T-helper 17 cell (primary cell): ENCODE measurements around the gene PAQR5. TPM values are rescaled to one million over a fixed set of nuclear protein-coding genes. Genes with fewer than 3 reads are reported as not detected.

Experiments
- ATAC-seq: fragments of 150-1000 bp; cut with Tn5 transposase; 2 replicates; pipeline ENCODE4 v1.10.0; 2021; ENCODE audit warnings: mild to moderate bottlenecking, moderate library complexity
- DNase-seq, 3 donors: peaks; one replicate each; pipeline versions ENCODE4 v3.0.0 to v3.0.0-alpha.2; 2020 to 2021
- H3K9me3 ChIP-seq: one replicate; pipeline ENCODE4 v1.7.0; 2013; ENCODE audit warnings: low read length, mild to moderate bottlenecking; ENCODE audit not compliant: control insufficient read depth, poor library complexity, severe bottlenecking
- H3K27ac Mint-ChIP-seq: one replicate; pipeline ENCODE4 v1.8.0; 2022; ENCODE audit warnings: mild to moderate bottlenecking, moderate library complexity, mixed read lengths
- H3K27me3 Mint-ChIP-seq: one replicate; pipeline ENCODE4 v1.8.0; 2022; ENCODE audit warnings: mixed read lengths
- H3K36me3 Mint-ChIP-seq: one replicate; pipeline ENCODE4 v1.8.0; 2022; ENCODE audit warnings: low read depth, mixed read lengths
- H3K4me1 Mint-ChIP-seq: one replicate; pipeline ENCODE4 v1.8.0; 2022; ENCODE audit warnings: mild to moderate bottlenecking, mixed read lengths
- H3K4me3 Mint-ChIP-seq: one replicate; pipeline ENCODE4 v1.8.0; 2022; ENCODE audit warnings: mild to moderate bottlenecking, moderate library complexity, mixed read lengths
- total RNA-seq, 4 donors: library from RNA in 2 of 4; stranded (reverse) in 2 of 4; gene quantifications; one replicate each; pipeline ENCODE4 v1.2.3 and lab custom pipeline; 2022 to 2026

PAQR5 gene
- total RNA-seq (not detected), total RNA-seq (lab: John Stamatoyannopoulos, UW) (0 to 0.35 reads per million in 2 donors)

DNA sequence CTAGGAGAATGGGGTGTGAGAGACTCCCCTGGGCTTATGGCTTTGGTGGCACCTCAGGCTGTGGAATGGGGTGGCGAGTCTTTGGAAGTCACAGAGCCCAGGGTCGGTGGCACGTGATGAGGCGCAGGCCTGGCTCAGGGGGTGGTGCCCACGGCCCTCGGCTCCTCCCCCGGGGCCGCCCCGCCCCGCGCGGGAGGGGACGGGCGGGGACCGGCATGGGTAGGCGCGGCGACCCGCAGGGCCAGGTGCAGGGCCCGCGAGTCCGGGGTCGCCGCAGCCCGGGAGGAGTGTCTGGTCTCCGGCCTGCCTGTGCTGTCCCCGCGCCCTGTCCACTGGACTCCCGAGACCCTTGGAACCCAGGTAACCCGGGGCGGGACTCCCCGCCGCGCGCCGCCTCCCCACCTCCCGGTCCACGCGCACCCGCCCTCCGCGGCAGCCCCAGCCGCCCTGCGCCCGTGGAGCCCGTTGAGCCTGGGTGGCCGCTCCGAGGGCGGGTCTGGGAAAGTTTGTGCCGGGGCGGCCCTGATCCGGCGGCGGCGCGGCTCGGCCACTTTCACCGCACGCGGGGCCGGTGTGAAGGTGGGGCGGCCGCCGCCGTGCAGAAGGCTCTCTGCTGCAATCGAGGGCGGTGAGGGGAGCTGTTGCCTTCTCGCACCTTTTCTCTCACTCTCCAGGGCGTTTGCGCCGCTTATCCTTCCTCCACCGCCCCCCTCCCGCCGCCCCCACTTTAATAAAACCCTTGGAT lies at the start of gene PAQR5:
PAQR5 (plus strand) TSS at position 216 of the 745 bp plus-strand sequence. CDS start 61,169 bp downstream, outside the sequence.
- DNase-seq (no peak), ATAC-seq (peak; percentile 44)
- no peaks in the 10 kb centered on the region for H3K9me3 ChIP-seq
- Mint-ChIP-seq H3K27me3 (peaks cover 86% of the 10 kb centered on the region), H3K27ac (no peak within 1 kb of the TSS), H3K4me1 (peaks cover 9% of the 10 kb centered on the region), H3K4me3 (peak within 1 kb of the TSS; percentile 77), H3K36me3 (peaks cover 5% of the 10 kb centered on the region)

GRCh38 chr15:69253156-69253555 lies 45.6 kb upstream of the PAQR5 start:
- Mint-ChIP-seq H3K4me1 (no peaks in the 10 kb centered on the region), H3K27me3 (no peaks in the 10 kb centered on the region)

GRCh38 chr15:69265347-69265955 lies 33.3 kb upstream of the PAQR5 start:
- Mint-ChIP-seq H3K4me3 (no peak overlapping the region), H3K27me3 (no peaks in the 10 kb centered on the region), H3K27ac (no peak overlapping the region), H3K36me3 (no peaks in the 10 kb centered on the region), H3K4me1 (peaks cover 2% of the 10 kb centered on the region)
- DNase-seq (no peak), ATAC-seq (no peak)
- no peaks in the 10 kb centered on the region for H3K9me3 ChIP-seq

More at GRCh38 chr15:69253156-69253555, 45.6 kb upstream of the PAQR5 start:
- no peaks in the 10 kb centered on the region for H3K9me3 ChIP-seq
- H3K36me3 Mint-ChIP-seq: no peaks in the 10 kb centered on the region
- ATAC-seq (no peak), DNase-seq (no peak)
- no peak overlapping the region for H3K27ac Mint-ChIP-seq
- no peak overlapping the region for H3K4me3 Mint-ChIP-seq

DNA sequence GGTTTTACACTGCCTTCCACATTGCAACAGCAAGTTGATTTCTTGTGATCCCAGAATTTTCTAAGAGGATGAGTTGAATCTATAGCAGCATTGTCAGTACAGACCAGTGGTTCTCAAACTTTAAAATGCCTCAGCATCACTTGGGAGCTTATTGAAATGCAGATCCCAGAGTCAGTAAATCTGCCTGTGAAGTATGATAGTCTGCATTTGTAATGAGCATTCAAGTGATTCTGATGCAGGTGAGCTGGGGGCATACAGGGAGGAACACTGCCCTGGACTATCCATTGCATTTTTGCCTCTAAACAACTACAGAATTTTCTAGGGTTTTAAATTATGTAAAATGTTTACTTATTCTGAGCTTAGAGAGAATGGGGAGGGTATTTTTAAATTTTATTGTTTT lies 27.5 kb upstream of the PAQR5 start:
- H3K27me3 Mint-ChIP-seq: peaks cover 9% of the 10 kb centered on the region

GRCh38 chr15:69272139-69272538 lies 26.6 kb upstream of the PAQR5 start:
- Mint-ChIP-seq H3K4me3 (no peak overlapping the region), H3K4me1 (no peaks in the 10 kb centered on the region), H3K27ac (no peak overlapping the region), H3K27me3 (peaks cover 18% of the 10 kb centered on the region), H3K36me3 (no peaks in the 10 kb centered on the region)
- H3K9me3 ChIP-seq: no peaks in the 10 kb centered on the region
- DNase-seq (no peak), ATAC-seq (no peak)

More for the DNA sequence above, 27.5 kb upstream of the PAQR5 start:
- H3K4me3 Mint-ChIP-seq: no peak overlapping the region
- no peaks in the 10 kb centered on the region for H3K36me3 Mint-ChIP-seq
- ATAC-seq (no peak), DNase-seq (no peak)
- no peaks in the 10 kb centered on the region for H3K4me1 Mint-ChIP-seq
- H3K27ac Mint-ChIP-seq: no peak overlapping the region
- H3K9me3 ChIP-seq: no peaks in the 10 kb centered on the region

DNA sequence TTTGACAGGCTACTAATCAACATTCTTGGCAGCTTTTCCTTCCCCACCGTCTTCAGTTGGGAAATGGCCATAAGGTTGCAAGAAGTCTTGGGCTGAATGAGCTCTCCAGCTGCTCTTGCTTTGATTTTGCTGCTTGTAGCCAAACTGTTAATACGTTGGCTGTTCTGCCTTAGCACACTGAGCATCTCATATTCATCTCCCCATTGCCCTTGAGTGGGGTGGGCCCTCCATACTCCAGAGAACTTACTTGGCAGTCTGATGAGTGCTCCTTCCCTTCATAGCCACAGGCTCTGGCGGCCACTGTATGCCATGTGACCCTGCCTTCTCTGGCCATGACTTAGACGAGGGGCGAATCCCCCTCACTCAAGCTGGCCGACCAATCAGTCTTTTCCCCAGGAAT lies 25.8 kb upstream of the PAQR5 start:
- Mint-ChIP-seq H3K36me3 (no peaks in the 10 kb centered on the region), H3K27ac (no peak overlapping the region), H3K4me1 (no peaks in the 10 kb centered on the region), H3K4me3 (no peak overlapping the region), H3K27me3 (peaks cover 21% of the 10 kb centered on the region)
- DNase-seq (no peak), ATAC-seq (no peak)
- no peaks in the 10 kb centered on the region for H3K9me3 ChIP-seq

GRCh38 chr15:69275074-69275670 lies 23.5 kb upstream of the PAQR5 start:
- Mint-ChIP-seq H3K27ac (no peak overlapping the region), H3K4me3 (no peak overlapping the region), H3K27me3 (peaks cover 21% of the 10 kb centered on the region), H3K36me3 (no peaks in the 10 kb centered on the region), H3K4me1 (no peaks in the 10 kb centered on the region)
- no peaks in the 10 kb centered on the region for H3K9me3 ChIP-seq
- ATAC-seq (no peak), DNase-seq (no peak)

GRCh38 chr15:69275933-69276560 lies 22.7 kb upstream of the PAQR5 start:
- Mint-ChIP-seq H3K4me1 (no peaks in the 10 kb centered on the region), H3K4me3 (no peak overlapping the region), H3K36me3 (no peaks in the 10 kb centered on the region), H3K27me3 (peaks cover 21% of the 10 kb centered on the region), H3K27ac (no peak overlapping the region)
- no peaks in the 10 kb centered on the region for H3K9me3 ChIP-seq
- no peak for DNase-seq
- ATAC-seq: no peak

- H3K9me3 ChIP-seq: no peaks in the 10 kb centered on the region
- ATAC-seq: no peak
- no peak for DNase-seq
- Mint-ChIP-seq H3K27me3 (peaks cover 28% of the 10 kb centered on the region), H3K4me3 (no peak overlapping the region), H3K36me3 (no peaks in the 10 kb centered on the region), H3K4me1 (no peaks in the 10 kb centered on the region), H3K27ac (no peak overlapping the region)
Measured at GRCh38 chr15:69277316-69277715, 21.4 kb upstream of the PAQR5 start.

DNA sequence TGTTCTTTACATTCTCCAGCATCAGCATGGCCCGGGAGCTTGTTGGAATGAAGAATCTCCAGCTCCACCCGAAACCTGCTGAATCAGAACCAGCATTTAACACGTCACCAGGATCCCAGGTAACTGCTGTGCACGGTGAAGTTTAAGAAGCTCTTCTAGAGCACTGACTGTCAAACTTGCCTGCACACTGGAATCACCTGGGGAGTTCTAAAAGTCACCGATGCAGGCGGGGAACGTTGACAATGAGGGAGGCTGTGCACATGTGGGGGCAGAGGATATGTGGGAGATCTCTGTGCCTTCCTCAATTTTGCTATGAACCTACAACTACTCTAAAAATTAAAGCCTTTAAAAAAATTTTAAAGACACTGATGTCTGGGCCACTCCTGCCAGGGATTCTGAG lies 19.1 kb upstream of the PAQR5 start:
- H3K9me3 ChIP-seq: no peaks in the 10 kb centered on the region
- H3K4me1 Mint-ChIP-seq: no peaks in the 10 kb centered on the region
- H3K27me3 Mint-ChIP-seq: peaks cover 38% of the 10 kb centered on the region
- H3K4me3 Mint-ChIP-seq: no peak overlapping the region
- DNase-seq (no peak), ATAC-seq (no peak)
- H3K27ac Mint-ChIP-seq: no peak overlapping the region
- no peaks in the 10 kb centered on the region for H3K36me3 Mint-ChIP-seq

GRCh38 chr15:69280783-69281182 lies 17.9 kb upstream of the PAQR5 start:
- Mint-ChIP-seq H3K36me3 (no peaks in the 10 kb centered on the region), H3K4me3 (no peak overlapping the region), H3K4me1 (no peaks in the 10 kb centered on the region), H3K27me3 (peaks cover 29% of the 10 kb centered on the region), H3K27ac (no peak overlapping the region)
- DNase-seq (no peak), ATAC-seq (no peak)
- H3K9me3 ChIP-seq: no peaks in the 10 kb centered on the region

- no peak for ATAC-seq
- peaks cover 19% of the 10 kb centered on the region for H3K27me3 Mint-ChIP-seq
- DNase-seq: no peak
- no peaks in the 10 kb centered on the region for H3K9me3 ChIP-seq
- no peak overlapping the region for H3K4me3 Mint-ChIP-seq
- no peak overlapping the region for H3K27ac Mint-ChIP-seq
- H3K4me1 Mint-ChIP-seq: no peaks in the 10 kb centered on the region
- H3K36me3 Mint-ChIP-seq: no peaks in the 10 kb centered on the region
Measured at GRCh38 chr15:69282104-69282743, 16.5 kb upstream of the PAQR5 start.

- peaks cover 16% of the 10 kb centered on the region for H3K27me3 Mint-ChIP-seq
- H3K9me3 ChIP-seq: no peaks in the 10 kb centered on the region
- ATAC-seq: no peak
- no peak overlapping the region for H3K4me3 Mint-ChIP-seq
- no peak overlapping the region for H3K27ac Mint-ChIP-seq
- no peaks in the 10 kb centered on the region for H3K36me3 Mint-ChIP-seq
- no peak for DNase-seq
- H3K4me1 Mint-ChIP-seq: no peaks in the 10 kb centered on the region
Measured at GRCh38 chr15:69285834-69286233, 12.9 kb upstream of the PAQR5 start.
